Ectodermal cell (in vitro differentiated cells): ENCODE results near the gene TPO.

Experiments
- H3K27ac ChIP-seq: 2 replicates; pipeline ENCODE4 v1.7.0; 2013; ENCODE audit warnings: mild to moderate bottlenecking, low read depth, low read length; ENCODE audit not compliant: insufficient read depth, poor library complexity, severe bottlenecking
- H3K27me3 ChIP-seq: 2 replicates; pipeline ENCODE4 v1.7.0; 2013; ENCODE audit warnings: mild to moderate bottlenecking, low read length; ENCODE audit not compliant: insufficient read depth, control insufficient read depth, poor library complexity, severe bottlenecking
- H3K36me3 ChIP-seq: one replicate; pipeline ENCODE4 v1.7.0; 2013; ENCODE audit warnings: low read length; ENCODE audit not compliant: control insufficient read depth, insufficient read depth
- H3K4me1 ChIP-seq: one replicate; pipeline ENCODE4 v1.7.0; 2013; ENCODE audit warnings: low read length; ENCODE audit not compliant: control insufficient read depth, insufficient read depth
- H3K4me3 ChIP-seq: 2 replicates; pipeline ENCODE4 v1.7.0; 2013; ENCODE audit warnings: low read depth, low read length, control low read depth; ENCODE audit not compliant: insufficient read depth
- H3K9me3 ChIP-seq: 2 replicates; pipeline ENCODE4 v1.7.0; 2013; ENCODE audit warnings: mild to moderate bottlenecking, low read length, moderate library complexity; ENCODE audit not compliant: control insufficient read depth
- WGBS, 2 experiments: methylation state at CpG; one replicate each; pipeline ENCODE4 v1.1.7; 2013; ENCODE audit warnings: missing lambda C conversion rate in 2 of 2; 5-methylcytosine and 5-hydroxymethylcytosine counted together

TPO gene

DNA sequence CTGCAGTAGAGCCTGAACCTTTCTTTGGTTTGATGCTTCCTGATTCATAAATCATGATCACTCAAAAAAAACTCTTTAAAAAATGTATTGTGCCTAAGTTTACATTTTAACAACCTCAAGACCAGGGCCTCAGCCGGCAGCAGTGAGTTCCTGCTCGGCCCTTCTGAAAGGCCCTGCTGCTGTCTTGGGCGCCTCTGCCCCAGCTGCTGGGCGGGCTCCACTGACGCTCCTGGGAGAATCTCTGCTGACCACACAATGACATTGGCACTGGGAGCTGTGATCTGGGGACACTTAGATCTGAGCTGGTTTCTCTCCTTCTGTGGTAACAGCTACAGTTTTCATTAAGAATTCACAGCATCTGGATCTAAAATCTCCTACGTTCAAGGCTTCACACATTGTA, 25.7 kb downstream of the TPO start:
- WGBS, 2 experiments = 91 to 95% methylated on average over 6 of the region's 6 CpGs
- Histone ChIP-seq H3K4me1 (no peaks in the 10 kb centered on the region), H3K4me3 (no peak overlapping the region), H3K9me3 (no peaks in the 10 kb centered on the region), H3K36me3 (no peaks in the 10 kb centered on the region), H3K27me3 (no peaks in the 10 kb centered on the region), H3K27ac (no peak overlapping the region)

DNA sequence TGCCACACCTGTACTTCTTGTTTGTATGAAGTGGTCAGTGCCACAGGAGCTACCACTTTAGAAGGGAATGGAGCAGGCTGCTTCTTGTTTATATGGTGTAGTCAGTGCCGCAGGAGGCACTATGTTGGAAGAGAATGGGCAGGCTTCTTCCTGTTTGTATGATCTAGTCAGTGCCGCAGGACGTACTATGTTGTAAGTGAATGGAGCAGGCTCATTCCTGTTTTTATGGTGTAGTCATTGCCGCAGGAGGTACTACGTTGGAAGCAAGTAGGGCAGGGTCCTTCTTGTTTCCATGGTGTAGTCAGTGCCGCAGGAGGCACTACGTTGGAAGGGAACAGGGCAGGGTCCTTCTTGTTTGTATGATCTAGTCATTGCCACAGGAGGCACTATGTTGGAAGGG, 27.3 kb downstream of the TPO start:
- Histone ChIP-seq H3K27me3 (no peaks in the 10 kb centered on the region), H3K36me3 (no peaks in the 10 kb centered on the region), H3K27ac (no peak overlapping the region), H3K4me1 (no peaks in the 10 kb centered on the region), H3K4me3 (no peak overlapping the region), H3K9me3 (no peaks in the 10 kb centered on the region)
- WGBS, 2 experiments = 88 to 89% methylated on average over 7 of the region's 7 CpGs

DNA sequence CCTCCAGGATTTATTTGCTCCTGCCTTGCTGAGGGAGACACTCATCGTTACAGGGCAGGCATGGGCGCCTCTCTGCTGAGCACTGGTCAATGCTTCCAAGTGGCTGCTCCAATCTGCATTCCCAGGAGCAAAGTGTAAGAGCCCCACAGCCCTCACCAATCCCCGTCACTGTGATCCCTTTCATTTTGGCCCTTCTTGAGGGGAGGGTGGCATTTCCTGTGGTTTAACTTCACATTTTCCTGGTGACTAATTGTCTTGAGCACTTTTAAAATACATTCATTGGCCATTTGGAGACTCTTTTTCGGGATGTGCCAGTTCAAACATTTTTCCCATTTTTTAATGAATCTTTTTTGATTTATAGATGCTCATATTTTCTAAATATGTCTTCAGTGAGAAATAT, 33.0 kb downstream of the TPO start:
- Histone ChIP-seq H3K27me3 (no peaks in the 10 kb centered on the region), H3K4me3 (no peak overlapping the region), H3K27ac (no peak overlapping the region), H3K4me1 (no peaks in the 10 kb centered on the region), H3K9me3 (no peaks in the 10 kb centered on the region), H3K36me3 (no peaks in the 10 kb centered on the region)
- WGBS, 2 experiments = 94 to 97% methylated on average over 4 of the region's 4 CpGs

DNA sequence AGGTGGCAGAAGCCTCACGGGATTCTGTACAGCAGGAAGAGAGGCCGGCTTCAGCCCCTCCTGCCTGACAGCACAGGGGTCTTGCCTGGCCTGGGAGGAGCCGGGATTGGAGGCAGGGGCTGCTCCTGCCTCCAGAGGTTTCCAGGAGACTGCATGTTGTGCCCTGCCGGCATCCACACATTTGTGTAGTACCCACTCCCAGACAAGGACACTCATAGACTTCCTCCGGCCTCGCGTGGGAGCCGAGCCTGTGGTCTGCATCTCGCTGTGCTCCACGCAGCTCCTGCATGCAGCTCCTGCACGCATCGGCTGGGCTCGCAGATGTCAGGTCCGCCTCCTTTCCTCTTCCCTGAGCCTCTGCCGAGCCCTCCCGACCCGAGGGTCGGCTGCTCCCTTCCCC, 34.7 kb downstream of the TPO start:
- H3K4me1 ChIP-seq = no peaks in the 10 kb centered on the region
- H3K4me3 ChIP-seq = no peak overlapping the region
- no peaks in the 10 kb centered on the region for H3K36me3 ChIP-seq
- no peaks in the 10 kb centered on the region for H3K27me3 ChIP-seq
- WGBS, 2 experiments = 70 to 75% methylated on average over 18 of the region's 18 CpGs
- no peak overlapping the region for H3K27ac ChIP-seq
- H3K9me3 ChIP-seq = no peaks in the 10 kb centered on the region

DNA sequence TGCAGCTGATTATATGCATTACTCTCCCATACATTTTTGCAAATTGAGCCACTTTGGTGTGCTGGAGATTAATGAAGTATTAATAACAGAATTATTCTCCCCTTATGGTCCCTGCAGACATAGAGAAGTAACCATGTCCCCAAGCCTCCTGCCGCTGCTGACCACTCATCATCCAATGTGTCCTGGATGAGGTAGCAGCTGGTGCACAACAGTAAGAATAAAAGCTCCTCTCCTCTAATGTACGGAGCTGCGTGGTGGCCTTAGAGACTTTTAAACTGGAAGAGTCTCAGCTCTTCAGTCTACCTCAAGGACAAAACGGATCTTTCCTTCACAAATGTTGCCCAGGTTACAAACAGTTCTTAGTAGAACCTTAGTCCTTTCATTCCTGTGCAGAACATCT, 37.7 kb downstream of the TPO start:
- WGBS, 2 experiments = 68% methylated on average over 4 of the region's 4 CpGs
- Histone ChIP-seq H3K4me3 (no peak overlapping the region), H3K9me3 (no peaks in the 10 kb centered on the region), H3K27ac (no peak overlapping the region), H3K4me1 (no peaks in the 10 kb centered on the region), H3K27me3 (no peaks in the 10 kb centered on the region), H3K36me3 (no peaks in the 10 kb centered on the region)

DNA sequence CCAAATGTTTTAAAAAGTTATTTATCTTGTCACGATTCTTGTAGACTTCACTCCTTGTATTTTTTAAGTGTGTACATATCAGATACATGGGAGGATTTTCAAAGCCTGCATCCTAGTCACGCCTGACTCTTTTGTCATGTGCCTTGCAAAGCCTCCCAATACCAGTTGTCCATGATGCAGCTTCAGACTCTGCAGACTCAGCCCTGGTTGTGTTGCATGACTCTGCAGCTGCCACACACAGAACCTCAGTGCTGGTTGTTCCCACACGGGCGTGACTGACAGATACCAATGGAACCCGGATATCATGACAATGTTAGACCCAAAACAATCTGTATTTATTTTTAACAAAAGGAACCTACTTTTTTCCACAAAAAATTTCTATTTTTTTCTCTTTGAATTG, 38.2 kb downstream of the TPO start:
- WGBS, 2 experiments = 93 to 97% methylated on average over 5 of the region's 5 CpGs
- H3K4me3 ChIP-seq = no peak overlapping the region
- H3K9me3 ChIP-seq = no peaks in the 10 kb centered on the region
- no peak overlapping the region for H3K27ac ChIP-seq
- no peaks in the 10 kb centered on the region for H3K36me3 ChIP-seq
- no peaks in the 10 kb centered on the region for H3K27me3 ChIP-seq
- H3K4me1 ChIP-seq = no peaks in the 10 kb centered on the region

DNA sequence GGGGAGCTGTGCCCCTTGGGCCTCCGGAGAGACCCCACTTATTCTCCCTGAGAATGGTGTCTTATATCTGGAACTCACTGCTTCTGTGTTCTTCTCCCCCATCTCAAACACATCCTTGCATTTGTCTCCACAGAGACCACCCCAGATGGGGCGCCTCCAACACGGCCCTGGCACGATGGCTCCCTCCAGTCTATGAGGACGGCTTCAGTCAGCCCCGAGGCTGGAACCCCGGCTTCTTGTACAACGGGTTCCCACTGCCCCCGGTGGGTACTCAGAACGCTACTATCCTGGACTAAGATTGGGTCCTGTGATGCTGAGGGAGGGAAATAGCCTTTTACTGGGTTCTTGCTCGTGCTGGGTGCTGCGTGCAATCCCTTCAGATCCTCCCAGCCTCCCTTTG, 40.3 kb downstream of the TPO start:
- H3K36me3 ChIP-seq = no peaks in the 10 kb centered on the region
- no peaks in the 10 kb centered on the region for H3K4me1 ChIP-seq
- 93 to 94% methylated on average over 12 of the region's 12 CpGs for WGBS, 2 experiments
- no peak overlapping the region for H3K4me3 ChIP-seq
- H3K27ac ChIP-seq = no peak overlapping the region
- no peaks in the 10 kb centered on the region for H3K9me3 ChIP-seq
- H3K27me3 ChIP-seq = no peaks in the 10 kb centered on the region

DNA sequence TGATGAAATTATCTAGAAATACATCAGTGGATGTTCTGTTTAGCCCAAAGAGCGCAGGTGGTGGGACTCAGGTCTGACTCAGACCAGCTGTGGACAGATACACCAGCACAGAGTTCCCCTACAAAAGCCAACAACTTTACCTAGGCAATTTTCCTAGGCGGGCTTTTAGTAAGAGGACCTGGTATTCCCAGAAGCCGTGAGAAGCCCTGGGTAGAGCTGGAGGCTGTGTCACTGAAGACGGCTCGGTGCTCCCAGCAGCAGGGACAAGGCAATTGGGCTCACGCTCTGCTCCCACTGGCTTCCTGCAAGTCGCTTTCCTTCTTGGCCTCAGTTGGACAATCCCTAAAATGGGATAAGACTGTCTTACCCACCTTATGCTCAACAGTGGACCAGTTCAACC, 41.1 kb downstream of the TPO start:
- Histone ChIP-seq H3K27ac (no peak overlapping the region), H3K4me3 (no peak overlapping the region), H3K9me3 (no peaks in the 10 kb centered on the region), H3K27me3 (no peaks in the 10 kb centered on the region), H3K4me1 (no peaks in the 10 kb centered on the region), H3K36me3 (no peaks in the 10 kb centered on the region)
- WGBS, 2 experiments = 95% methylated on average over 7 of the region's 7 CpGs

DNA sequence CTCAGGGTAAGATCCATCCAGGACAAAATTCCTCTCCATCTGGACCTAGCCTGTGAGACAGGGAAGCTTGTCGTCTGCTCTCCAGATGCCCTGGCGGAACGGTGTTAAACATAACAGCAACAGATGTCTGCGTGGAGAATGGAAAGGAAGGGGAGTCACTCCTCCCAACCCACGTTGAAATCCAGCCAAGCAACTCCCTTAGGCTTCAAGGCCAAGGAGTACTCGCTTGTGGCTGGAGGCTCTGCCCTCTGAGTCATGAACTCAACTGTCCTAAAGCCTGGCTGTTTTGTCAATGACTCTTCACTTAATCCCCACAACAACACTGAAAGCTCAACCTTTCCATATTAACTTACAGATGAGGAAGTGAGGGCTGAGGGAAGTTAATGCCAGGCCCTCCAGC, 42.2 kb downstream of the TPO start:
- H3K9me3 ChIP-seq = no peaks in the 10 kb centered on the region
- 89% methylated on average over 6 of the region's 6 CpGs for WGBS, 2 experiments
- H3K4me3 ChIP-seq = no peak overlapping the region
- H3K27ac ChIP-seq = no peak overlapping the region
- no peaks in the 10 kb centered on the region for H3K36me3 ChIP-seq
- H3K4me1 ChIP-seq = no peaks in the 10 kb centered on the region
- H3K27me3 ChIP-seq = no peaks in the 10 kb centered on the region

DNA sequence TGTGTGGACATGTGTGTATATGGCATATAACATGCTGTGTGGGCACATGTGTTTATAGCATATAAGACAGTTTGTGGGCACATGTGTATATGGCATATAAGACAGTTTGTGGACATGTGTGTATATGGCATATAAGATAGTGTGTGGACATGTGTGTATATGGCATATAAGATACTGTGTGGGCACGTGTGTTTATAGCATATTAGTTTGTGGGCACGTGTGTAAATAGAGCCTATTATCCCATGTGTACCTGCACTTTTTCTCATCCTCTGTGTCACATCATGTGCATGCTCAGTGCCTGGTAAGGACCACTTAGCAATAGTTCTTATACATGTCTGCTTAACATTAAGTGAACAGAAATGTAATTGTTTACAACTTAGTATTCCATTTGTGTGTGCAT, 45.2 kb downstream of the TPO start:
- no peaks in the 10 kb centered on the region for H3K36me3 ChIP-seq
- no peaks in the 10 kb centered on the region for H3K4me1 ChIP-seq
- H3K27ac ChIP-seq = no peak overlapping the region
- H3K9me3 ChIP-seq = no peaks in the 10 kb centered on the region
- no peaks in the 10 kb centered on the region for H3K27me3 ChIP-seq
- H3K4me3 ChIP-seq = no peak overlapping the region
- WGBS, 2 experiments = 89 to 95% methylated on average over 2 of the region's 2 CpGs

DNA sequence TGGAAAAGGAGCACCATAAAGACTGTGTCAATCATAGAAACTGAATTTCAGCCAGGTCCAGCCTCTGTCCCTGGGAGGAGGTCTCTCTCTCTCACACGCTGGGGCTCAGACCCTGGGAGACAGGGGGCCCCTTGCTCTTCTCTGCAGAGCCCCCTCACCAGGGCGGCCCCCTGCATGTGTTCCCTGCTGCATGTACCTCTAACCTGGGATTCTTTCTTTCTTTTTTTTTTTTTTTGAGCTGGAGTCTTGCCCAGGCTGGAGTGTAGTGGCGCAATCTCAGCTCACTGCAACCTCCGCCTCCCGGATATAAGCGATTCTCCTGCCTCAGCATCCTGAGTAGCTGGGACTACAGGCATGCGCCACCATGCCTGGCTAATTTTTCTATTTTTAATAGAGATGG, 46.5 kb downstream of the TPO start:
- H3K27ac ChIP-seq = no peak overlapping the region
- 88 to 90% methylated on average over 7 of the region's 7 CpGs for WGBS, 2 experiments

More for the DNA sequence above, 46.5 kb downstream of the TPO start:
- Histone ChIP-seq H3K36me3 (no peaks in the 10 kb centered on the region), H3K4me3 (no peak overlapping the region), H3K4me1 (no peaks in the 10 kb centered on the region), H3K27me3 (no peaks in the 10 kb centered on the region), H3K9me3 (no peaks in the 10 kb centered on the region)
